HG02885 (cell line): ENCODE results near the gene TNFAIP8.

Experiments used
- ATAC-seq: cut with Tn5 transposase; IDR thresholded peaks from one replicate; pipeline ENCODE4 v1.9.1; 2021; ENCODE audit warnings: mild to moderate bottlenecking; ENCODE audit not compliant: unreplicated experiment, poor library complexity

TNFAIP8 gene

GRCh38 chr5:119355685-119356611 lies at the start of gene TNFAIP8:
Gene TNFAIP8, plus strand, starts transcription at chr5:119356019. Its CDS starts 72 bp downstream, at chr5:119356091.
- ATAC-seq: peak; percentile 55

- no peak for ATAC-seq
Measured at GRCh38 chr5:119307170-119307569, 48.6 kb upstream of the TNFAIP8 start.

- peak; percentile 9 for ATAC-seq
Measured at GRCh38 chr5:119309326-119309725, 46.5 kb upstream of the TNFAIP8 start.

- ATAC-seq: no peak
Measured at GRCh38 chr5:119311688-119312087, 44.1 kb upstream of the TNFAIP8 start.

- ATAC-seq: no peak
Measured at GRCh38 chr5:119312403-119312802, 43.4 kb upstream of the TNFAIP8 start.

- no peak for ATAC-seq
Measured at GRCh38 chr5:119313197-119313596, 42.6 kb upstream of the TNFAIP8 start.

- ATAC-seq: no peak
Measured at GRCh38 chr5:119313658-119314605, 41.9 kb upstream of the TNFAIP8 start.

GRCh38 chr5:119315516-119315949 lies 40.3 kb upstream of the TNFAIP8 start:
- ATAC-seq: peak; percentile 84

- no peak for ATAC-seq
Measured at GRCh38 chr5:119316086-119316485, 39.7 kb upstream of the TNFAIP8 start.

- no peak for ATAC-seq
Measured at GRCh38 chr5:119316906-119317305, 38.9 kb upstream of the TNFAIP8 start.

- ATAC-seq: peak; percentile 46
Measured at GRCh38 chr5:119318256-119318894, 37.4 kb upstream of the TNFAIP8 start.

GRCh38 chr5:119319401-119319800 lies 36.4 kb upstream of the TNFAIP8 start:
- no peak for ATAC-seq

GRCh38 chr5:119319890-119320289 lies 35.9 kb upstream of the TNFAIP8 start:
- no peak for ATAC-seq

GRCh38 chr5:119321569-119322311 lies 34.1 kb upstream of the TNFAIP8 start:
- ATAC-seq: no peak

- ATAC-seq: peak; percentile 32
Measured at GRCh38 chr5:119322312-119322947, 33.4 kb upstream of the TNFAIP8 start.

GRCh38 chr5:119322948-119323537 lies 32.8 kb upstream of the TNFAIP8 start:
- ATAC-seq: peak; percentile 43

GRCh38 chr5:119323601-119324000 lies 32.2 kb upstream of the TNFAIP8 start:
- ATAC-seq: no peak

GRCh38 chr5:119324842-119325241 lies 31.0 kb upstream of the TNFAIP8 start:
- ATAC-seq: no peak

GRCh38 chr5:119327018-119327417 lies 28.8 kb upstream of the TNFAIP8 start:
- ATAC-seq: no peak
